Gastrocnemius medialis (tissue), 4 donors: ENCODE results near the gene DEK. TPM values are rescaled to one million over a fixed set of nuclear protein-coding genes. Genes with fewer than 3 reads are reported as not detected.
"Not testable (repeated sequence)": the region's sequence is repeated elsewhere in the genome, so short reads cannot be mapped to it uniquely, and the experiment has no call there.

Experiments
- ATAC-seq, 2 donors: fragments of 150-250 bp; one replicate each; pipeline ENCODE4 v1.9.1; 2016
- DNase-seq, 2 donors: peaks; one replicate each; pipeline ENCODE4 v3.0.0-alpha.2; 2019
- H3K27ac ChIP-seq, 4 donors: fragments of 200-600 bp; sonication (generic); 1 replicate in 1 of 4; 2 replicates in 3 of 4; pipeline ENCODE4 v1.5.1; 2016 to 2018; ENCODE audit warnings: mild to moderate bottlenecking in 2 of 4, moderate library complexity in 1 of 4
- H3K27me3 ChIP-seq, 3 donors: fragments of 200-600 bp; sonication (generic) in 2 of 3; 1 replicate in 1 of 3; 2 replicates in 2 of 3; pipeline versions ENCODE4 v1.5.1 to v1.6.0; 2016 to 2019; ENCODE audit warnings: mild to moderate bottlenecking in 1 of 3, moderate library complexity in 1 of 3
- H3K36me3 ChIP-seq, 2 donors: fragments of 200-600 bp; sonication (generic) in 1 of 2; one replicate each; pipeline ENCODE4 v1.5.1; 2017 to 2018
- H3K4me1 ChIP-seq, 2 donors: fragments of 200-600 bp; sonication (generic) in 1 of 2; one replicate each; pipeline ENCODE4 v1.5.1; 2016 to 2017; ENCODE audit warnings: mild to moderate bottlenecking in 2 of 2
- H3K4me3 ChIP-seq, 4 donors: fragments of 200-600 bp; sonication (generic) in 3 of 4; 1 replicate in 1 of 4; 2 replicates in 3 of 4; pipeline ENCODE4 v1.5.1; 2016 to 2019; ENCODE audit warnings: mild to moderate bottlenecking in 2 of 4
- H3K9me3 ChIP-seq, 3 donors: fragments of 200-600 bp; sonication (generic) in 2 of 3; 1 replicate in 1 of 3; 2 replicates in 2 of 3; pipeline ENCODE4 v1.5.1; 2016 to 2019
- CTCF ChIP-seq, 5 experiments: fragments of 450-650 bp in 3 of 5; fragments of 200-600 bp in 2 of 5; sonication (generic) in 2 of 5; IDR thresholded peaks in 4 of 5; conservative IDR thresholded peaks in 1 of 5; 1 replicate in 4 of 5; 2 replicates in 1 of 5; pipeline ENCODE4 v1.5.1; 2016 to 2019; ENCODE audit warnings: antibody characterized with exemption in 5 of 5, mild to moderate bottlenecking in 3 of 5, moderate library complexity in 3 of 5
- POLR2A ChIP-seq, 2 donors: fragments of 450-650 bp; IDR thresholded peaks; one replicate each; pipeline ENCODE4 v1.6.1; 2017; ENCODE audit warnings: antibody characterized with exemption in 2 of 2, mild to moderate bottlenecking in 2 of 2, moderate library complexity in 2 of 2
- in situ Hi-C, 4 donors: fragments of 200-750 bp; cut with MboI; loops; one replicate each; pipeline versions ENCODE4 v1.15.0 to v1.8.0; 2017; ENCODE audit warnings: low sequenced_read_pairs in 4 of 4
- intact Hi-C: fragments of 100-400 bp; cut with DNase I; formaldehyde crosslinking; loops from one replicate; pipeline ENCODE4 v1.15.1; 2023; ENCODE audit warnings: low total_unique reads
- total RNA-seq, 4 donors: library from RNA; depleted of rRNA; stranded (reverse); fragments of >200 nt; gene quantifications; one replicate each; pipeline versions ENCODE4 v1.1.0 to v1.2.3, GENCODE V29; 2016

The DEK gene
- total RNA-seq, 4 donors from 2014 or later: 60.5 to 134 (median 105) TPM

GRCh38 chr6:18240230-18240629 is 24.1 kb downstream of the DEK start:
- in situ Hi-C loops: no loop called here
- Histone ChIP-seq H3K4me1 (no peaks in the 10 kb centered on the region), H3K27ac (no peak overlapping the region), H3K9me3 (no peaks in the 10 kb centered on the region), H3K36me3 (peaks cover 0 to 30% of the 10 kb centered on the region in 2 donors), H3K4me3 (no peak overlapping the region), H3K27me3 (no peaks in the 10 kb centered on the region)
- ATAC-seq (no peak), DNase-seq (no peak)
- intact Hi-C loops: no loop called here
- no peak for TF ChIP-seq POLR2A (IDR thresholded peaks at IDR 0.05)

DNA sequence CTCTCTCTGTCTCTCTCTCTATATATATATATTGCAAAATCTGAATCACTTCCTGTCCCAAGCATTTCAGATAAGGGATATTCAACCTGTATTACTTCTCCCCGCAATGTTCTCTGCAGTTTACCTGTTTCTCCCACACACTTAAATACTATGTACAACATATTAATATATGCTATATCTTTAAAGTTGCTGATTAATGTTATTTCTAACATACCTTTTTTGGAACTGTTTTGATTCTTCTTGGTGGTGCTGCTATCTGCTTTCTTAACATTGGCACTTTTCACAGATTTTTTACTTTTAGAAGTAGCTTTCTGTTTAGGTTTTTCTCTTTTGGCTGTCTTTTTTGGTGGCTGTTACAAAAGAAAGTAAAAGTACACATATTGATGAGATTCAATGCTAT is 27.2 kb downstream of the DEK start:
- TF ChIP-seq CTCF (IDR thresholded peaks at IDR 0.05 in 4 of 5, conservative IDR thresholded peaks at IDR 0.05 in 1 of 5) (no peak), POLR2A (IDR thresholded peaks at IDR 0.05) (no peak)
- no peaks in the 10 kb centered on the region for H3K4me1 ChIP-seq
- H3K36me3 ChIP-seq: peaks cover 0 to 33% of the 10 kb centered on the region in 2 donors
- in situ Hi-C loops (no loop called here), intact Hi-C loops (no loop called here)
- no peaks in the 10 kb centered on the region for H3K9me3 ChIP-seq
- ATAC-seq (no peak), DNase-seq (no peak)
- no peaks in the 10 kb centered on the region for H3K27me3 ChIP-seq
- H3K27ac ChIP-seq: no peak overlapping the region
- no peak overlapping the region for H3K4me3 ChIP-seq

DNA sequence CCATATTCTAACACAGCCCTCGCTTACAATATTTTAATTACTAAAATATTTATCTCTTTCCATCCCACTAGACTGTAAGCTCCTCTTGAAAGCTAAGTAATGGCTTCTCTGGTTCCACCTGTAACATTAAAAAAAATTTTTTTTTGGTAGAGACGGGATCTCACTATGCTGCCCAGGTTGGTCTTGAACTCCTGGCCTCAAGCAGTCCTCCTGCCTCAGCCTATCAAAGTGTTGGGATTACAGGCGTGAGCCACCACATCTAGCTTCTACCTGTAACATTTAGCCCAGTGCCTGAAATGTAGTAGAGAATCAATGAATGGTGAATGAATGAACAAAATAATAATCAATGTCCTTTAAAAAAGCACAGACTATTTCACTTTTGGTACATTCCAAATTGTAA is 28.8 kb downstream of the DEK start:
- in situ Hi-C loops (no loop called here), intact Hi-C loops (no loop called here)
- Histone ChIP-seq H3K9me3 (no peaks in the 10 kb centered on the region), H3K27ac (no peak overlapping the region), H3K27me3 (no peaks in the 10 kb centered on the region), H3K36me3 (peaks cover 0 to 36% of the 10 kb centered on the region in 2 donors), H3K4me3 (no peak overlapping the region), H3K4me1 (no peaks in the 10 kb centered on the region)
- no peak for ATAC-seq
- TF ChIP-seq CTCF (IDR thresholded peaks at IDR 0.05 in 4 of 5, conservative IDR thresholded peaks at IDR 0.05 in 1 of 5): no peak
- TF ChIP-seq POLR2A (IDR thresholded peaks at IDR 0.05): no peak
- DNase-seq: no peak

DNA sequence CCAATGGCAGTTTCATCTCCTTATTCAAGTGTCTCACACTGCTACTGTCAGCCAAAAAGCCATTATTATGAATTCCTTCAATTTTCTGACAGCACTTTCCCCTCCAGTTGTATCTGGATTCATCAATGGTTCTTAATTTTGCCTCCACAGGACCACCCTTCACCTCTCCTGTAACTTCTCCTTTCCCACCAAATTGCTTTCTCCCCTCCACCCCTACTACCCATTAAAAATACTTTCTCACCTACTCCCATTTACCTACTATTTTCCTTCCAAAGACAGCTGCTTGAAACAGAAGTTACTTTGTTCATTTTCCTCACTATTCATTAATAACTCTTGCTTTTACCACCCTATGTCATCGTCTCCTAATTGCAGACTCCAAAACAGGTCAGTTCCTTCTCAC is 29.8 kb downstream of the DEK start:
- DNase-seq: no peak
- peaks cover 0 to 36% of the 10 kb centered on the region in 2 donors for H3K36me3 ChIP-seq
- no peak overlapping the region for H3K4me3 ChIP-seq
- H3K4me1 ChIP-seq: no peaks in the 10 kb centered on the region
- no peak for ATAC-seq
- in situ Hi-C loops: no loop called here
- no peaks in the 10 kb centered on the region for H3K9me3 ChIP-seq
- TF ChIP-seq CTCF (IDR thresholded peaks at IDR 0.05 in 4 of 5, conservative IDR thresholded peaks at IDR 0.05 in 1 of 5): no peak
- TF ChIP-seq POLR2A (IDR thresholded peaks at IDR 0.05): no peak
- intact Hi-C loops: no loop called here
- H3K27ac ChIP-seq: no peak overlapping the region
- H3K27me3 ChIP-seq: no peaks in the 10 kb centered on the region

- in situ Hi-C loops, ATAC-seq, H3K4me1 ChIP-seq, H3K9me3 ChIP-seq, DNase-seq, intact Hi-C loops, H3K4me3 ChIP-seq, H3K27me3 ChIP-seq, H3K27ac ChIP-seq: not testable (repeated sequence)
- peaks cover 0 to 43% of the 10 kb centered on the region in 2 donors for H3K36me3 ChIP-seq
These were observed 30.6 kb downstream of the DEK start for GRCh38 chr6:18233770-18234169.

DNA sequence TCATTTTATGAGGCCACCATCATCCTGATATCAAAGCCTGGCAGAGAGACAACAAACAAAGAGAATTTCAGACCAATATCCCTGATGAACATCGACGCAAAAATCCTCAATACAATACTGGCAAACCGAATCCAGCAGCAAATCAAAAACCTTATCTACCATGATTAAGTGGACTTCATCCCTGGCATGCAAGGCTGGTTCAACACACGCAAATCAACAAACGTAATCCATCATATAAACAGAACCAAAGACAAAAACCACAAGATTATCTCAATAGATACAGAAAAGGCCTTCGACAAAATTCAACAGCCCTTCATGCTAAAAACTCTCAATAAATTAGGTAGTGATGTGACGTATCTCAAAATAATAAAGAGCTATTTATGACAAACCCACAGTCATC is 32.5 kb downstream of the DEK start:
- H3K27me3 ChIP-seq, H3K4me3 ChIP-seq, DNase-seq, intact Hi-C loops, in situ Hi-C loops, H3K4me1 ChIP-seq, ATAC-seq, H3K9me3 ChIP-seq, H3K27ac ChIP-seq: not testable (repeated sequence)
- H3K36me3 ChIP-seq: peaks cover 0 to 51% of the 10 kb centered on the region in 2 donors

- ATAC-seq, intact Hi-C loops, H3K9me3 ChIP-seq, H3K4me3 ChIP-seq, H3K27me3 ChIP-seq, DNase-seq, H3K4me1 ChIP-seq, in situ Hi-C loops, H3K27ac ChIP-seq: not testable (repeated sequence)
- peaks cover 0 to 58% of the 10 kb centered on the region in 2 donors for H3K36me3 ChIP-seq
These were observed 35.7 kb downstream of the DEK start for GRCh38 chr6:18228590-18228989.

GRCh38 chr6:18227166-18227565 is 37.2 kb downstream of the DEK start:
- peaks cover 0 to 69% of the 10 kb centered on the region in 2 donors for H3K36me3 ChIP-seq
- intact Hi-C loops, ATAC-seq, H3K4me1 ChIP-seq, H3K9me3 ChIP-seq, H3K4me3 ChIP-seq, DNase-seq, in situ Hi-C loops, H3K27ac ChIP-seq, H3K27me3 ChIP-seq: not testable (repeated sequence)

DNA sequence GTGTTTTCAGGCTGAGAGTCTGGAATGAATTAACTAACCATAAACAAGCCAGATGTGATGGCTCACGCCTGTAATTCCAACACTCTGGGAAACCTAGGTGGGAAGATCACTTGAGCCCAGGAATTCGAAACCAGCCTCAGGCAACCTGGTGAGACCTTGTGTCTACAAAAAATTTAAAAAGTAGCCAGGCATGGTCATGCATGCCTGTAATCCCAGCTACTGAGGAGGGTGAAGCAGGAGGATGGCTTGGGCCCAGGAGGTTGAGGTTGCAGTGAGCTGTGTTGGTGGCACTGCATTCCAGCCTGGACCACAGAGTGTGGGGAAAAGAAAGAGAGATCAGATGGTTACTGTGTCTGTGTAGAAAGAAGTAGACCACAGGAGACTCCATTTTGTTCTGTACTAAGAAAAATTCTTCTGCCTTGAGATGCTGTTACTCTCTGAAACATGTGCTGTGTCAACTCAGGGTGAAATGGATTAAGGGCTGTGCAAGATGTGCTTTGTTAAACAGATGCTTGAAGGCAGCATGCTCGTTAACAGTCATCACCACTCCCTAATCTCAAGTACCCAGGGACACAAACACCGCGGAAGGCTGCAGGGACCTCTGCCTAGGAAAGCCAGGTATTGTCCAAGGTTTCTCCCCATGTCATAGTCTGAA is 37.8 kb downstream of the DEK start:
- in situ Hi-C loops, DNase-seq, H3K27ac ChIP-seq, H3K27me3 ChIP-seq, ATAC-seq, H3K4me3 ChIP-seq, H3K4me1 ChIP-seq, intact Hi-C loops, H3K9me3 ChIP-seq: not testable (repeated sequence)
- H3K36me3 ChIP-seq: peaks cover 0 to 72% of the 10 kb centered on the region in 2 donors
